A549 (cell line): Measurements from ENCODE around the gene OSER1. TPM values are rescaled to one million over a fixed set of nuclear protein-coding genes. Genes with fewer than 3 reads are reported as not detected.
"Not testable (repeated sequence)": the region's sequence is repeated elsewhere in the genome, so short reads cannot be mapped to it uniquely, and the experiment has no call there.

Experiments used
- ATAC-seq, 2 experiments: fragments of 200-7000 bp in 1 of 2; fragments of >200 bp in 1 of 2; cut with Nextera tagmentation in 1 of 2; cut with Tn5 transposase in 1 of 2; 3 replicates each; pipeline versions ENCODE4 v1.8.0 to v1.9.1; 2018 to 2020; ENCODE audit warnings: mild to moderate bottlenecking in 1 of 2, moderate library complexity in 1 of 2
- CTCF ChIA-PET: fragments of 300-600 bp; sonication (Branson Sonifier 250); formaldehyde crosslinking; extraction: SDS; loops from one replicate; lab custom pipeline; 2021; ENCODE audit warnings: antibody characterized with exemption, inconsistent platforms; lab: Yijun Ruan, JAX
- POLR2A ChIA-PET: fragments of 350-600 bp; formaldehyde crosslinking; extraction: SDS; loops from one replicate; lab custom pipeline; 2021; ENCODE audit warnings: antibody characterized with exemption, inconsistent platforms; lab: Yijun Ruan, JAX
- DNase-seq, 2 experiments: peaks; one replicate each; pipeline versions ENCODE4 v3.0.0 to v3.0.0-alpha.2; 2011 to 2016; ENCODE audit warnings: low read depth in 1 of 2, low spot score in 1 of 2
- FAIRE-seq: peaks from 2 replicates; lab custom pipeline; 2011; peaks lifted over from hg19 to GRCh38; lab: Jason Lieb, UNC
- H3K27ac ChIP-seq, 2 experiments: fragments of >200 bp; sonication (Bioruptor Twin); formaldehyde crosslinking; 3 replicates each; pipeline ENCODE4 v1.5.1; 2016 to 2017
- H3K4me1 ChIP-seq: fragments of >200 bp; sonication (Bioruptor Twin); formaldehyde crosslinking; 3 replicates; pipeline ENCODE4 v1.6.1; 2016
- H3K4me2 ChIP-seq: fragments of >200 bp; sonication (Bioruptor Twin); formaldehyde crosslinking; 3 replicates; pipeline ENCODE4 v1.6.1; 2016
- H3K4me3 ChIP-seq: fragments of >200 bp; sonication (Bioruptor Twin); formaldehyde crosslinking; 3 replicates; pipeline ENCODE4 v1.5.1; 2016
- H3K9me3 ChIP-seq: fragments of >200 bp; sonication (Bioruptor Twin); formaldehyde crosslinking; 3 replicates; pipeline ENCODE4 v1.6.1; 2016
- CBX2 ChIP-seq: fragments of 200-600 bp; sonication (generic); IDR thresholded peaks from 2 replicates; pipeline ENCODE4 v1.6.1; 2016; ENCODE audit warnings: low read depth, mild to moderate bottlenecking, borderline replicate concordance
- CEBPB ChIP-seq, 2 experiments: fragments of >200 bp in 1 of 2; sonication (Bioruptor Twin) in 1 of 2; formaldehyde crosslinking in 1 of 2; IDR thresholded peaks; 2 replicates each; pipeline ENCODE4 v1.6.1; 2012 to 2016
- CHD4 ChIP-seq: fragments of 200-600 bp; sonication (generic); IDR thresholded peaks from 2 replicates; pipeline ENCODE4 v1.6.1; 2016; ENCODE audit warnings: antibody characterized with exemption, mild to moderate bottlenecking, borderline replicate concordance
- CTCF ChIP-seq: fragments of >200 bp; sonication (Bioruptor Twin); formaldehyde crosslinking; IDR thresholded peaks from 3 replicates; pipeline ENCODE4 v1.5.1; 2016
- EP300 ChIP-seq, 2 experiments: fragments of >200 bp; sonication (Bioruptor Twin); formaldehyde crosslinking; IDR thresholded peaks; 2 replicates in 1 of 2; 3 replicates in 1 of 2; pipeline ENCODE4 v1.6.1; 2016 to 2017
- ESRRA ChIP-seq: fragments of 150-350 bp; IDR thresholded peaks from 2 replicates; pipeline ENCODE4 v1.6.1; 2014; ENCODE audit warnings: mild to moderate bottlenecking, low read length, borderline replicate concordance
- FOXS1 ChIP-seq: fragments of 250-450 bp; sonication (Bioruptor Pico); IDR thresholded peaks from 2 replicates; pipeline ENCODE4 v1.5.0; 2020; ENCODE audit warnings: mild to moderate bottlenecking, moderate library complexity
- HOXA7 ChIP-seq: fragments of 250-450 bp; sonication (Bioruptor Pico); IDR thresholded peaks from 2 replicates; pipeline ENCODE4 v1.5.0; 2020; ENCODE audit warnings: mild to moderate bottlenecking, moderate library complexity
- MAX ChIP-seq: IDR thresholded peaks from 2 replicates; pipeline ENCODE4 v1.6.1; 2012
- NPAS2 ChIP-seq: fragments of 250-450 bp; sonication (Bioruptor Pico); IDR thresholded peaks from 2 replicates; pipeline ENCODE4 v1.8.0; 2022; ENCODE audit warnings: mild to moderate bottlenecking, moderate library complexity, borderline replicate concordance
- RAD21 ChIP-seq, 2 experiments: fragments of >200 bp in 1 of 2; sonication (Bioruptor Twin) in 1 of 2; formaldehyde crosslinking in 1 of 2; IDR thresholded peaks in 1 of 2; conservative IDR thresholded peaks in 1 of 2; 2 replicates in 1 of 2; 3 replicates in 1 of 2; pipeline ENCODE4 v1.6.1; 2012 to 2018; ENCODE audit warnings: inconsistent platforms in 1 of 2
- SMC3 ChIP-seq: fragments of >200 bp; sonication (Bioruptor Twin); formaldehyde crosslinking; IDR thresholded peaks from 3 replicates; pipeline ENCODE4 v1.6.1; 2018; ENCODE audit warnings: inconsistent platforms
- USF2 ChIP-seq: fragments of 450-650 bp; IDR thresholded peaks from 2 replicates; pipeline ENCODE4 v1.6.1; 2014; ENCODE audit warnings: antibody characterized with exemption
- ZC3H11A ChIP-seq: fragments of 450-650 bp; IDR thresholded peaks from 2 replicates; pipeline ENCODE4 v1.6.1; 2014; ENCODE audit warnings: antibody characterized with exemption, mild to moderate bottlenecking
- ZNF302 ChIP-seq: fragments of 250-450 bp; sonication (Bioruptor Pico); IDR thresholded peaks from 2 replicates; pipeline ENCODE4 v1.9.0; 2021; ENCODE audit warnings: inconsistent platforms, mild to moderate bottlenecking, moderate library complexity
- WGBS: methylation state at CpG from one replicate; pipeline ENCODE4 v1.1.6; 2017; ENCODE audit errors: missing lambda C conversion rate; 5-methylcytosine and 5-hydroxymethylcytosine counted together
- polyA plus RNA-seq, 4 experiments: library from polyadenylated mRNA; depleted of rRNA in 3 of 4; stranded (reverse); fragments of >200 nt; fragmentation: RNase III in 1 of 4; extraction: RNeasy Plus Mini Kit Qiagen cat#74134 plus additional on column Dnase treatment in 1 of 4; gene quantifications; 2 replicates in 3 of 4; 3 replicates in 1 of 4; pipeline ENCODE4 v1.2.3, GENCODE V29; 2011 to 2017

OSER1 gene
- polyA plus RNA-seq, 2 of the 4 experiments (the other 2 are of a cell fraction) = 47.5 to 62.6 TPM

- ATAC-seq = peak in 1 of 2 experiments; percentile 28; a peak in 2 of 6 replicates
- peak; percentile 60 to 85 for DNase-seq
- H3K4me2 ChIP-seq = peak overlapping the region; percentile 36; the same call in 2 of the 3 replicates
- peaks cover 25% of the 10 kb centered on the region for H3K4me1 ChIP-seq
- not testable (repeated sequence) for FAIRE-seq, H3K4me3 ChIP-seq, H3K9me3 ChIP-seq
- peak overlapping the region in 1 of 2 experiments; percentile 41; a peak in 2 of 6 replicates for H3K27ac ChIP-seq
- 18% methylated on average over 15 of the region's 15 CpGs for WGBS
- TF ChIP-seq SMC3 (peak; percentile 97), RAD21 (conservative IDR thresholded peaks at IDR 0.05 in 1 of 2, IDR thresholded peaks at IDR 0.05 in 1 of 2) (peak; percentile 95), CTCF (peak; percentile 90)
- ChIA-PET CTCF (interaction anchor here (0.6 to 7.0 kb wide), 38 partner anchors 9 to 991 kb away, joined by 3 to 460 read pairs (median 6); partner anchors contain the start of gene FITM2), POLR2A (interaction anchor here (4.1 kb wide), 1 partner anchor 73 kb away, joined by 20 read pairs; no protein-coding TSS in a partner anchor)
Measured at GRCh38 chr20:44190197-44190852, 20.2 kb downstream of the OSER1 start.

GRCh38 chr20:44188752-44189151 is 21.8 kb downstream of the OSER1 start:
- Histone ChIP-seq H3K4me2 (no peak overlapping the region), H3K27ac (peak overlapping the region; percentile 81 to 86; a peak in 4 of 6 replicates), H3K4me1 (peaks cover 25% of the 10 kb centered on the region), H3K4me3 (no peak overlapping the region), H3K9me3 (no peaks in the 10 kb centered on the region)
- no peak for DNase-seq
- 81% methylated on average over 6 of the region's 6 CpGs for WGBS
- CTCF ChIA-PET = interaction anchor here (0.9 to 7.0 kb wide), 14 partner anchors 9 to 735 kb away, joined by 3 to 460 read pairs (median 12); no protein-coding TSS in a partner anchor
- no peak for FAIRE-seq
- POLR2A ChIA-PET = interaction anchor here (2.0 to 4.1 kb wide), 2 partner anchors 22 to 71 kb away, joined by 15 to 20 read pairs; no protein-coding TSS in a partner anchor
- TF ChIP-seq CHD4 (no peak), CEBPB (IDR thresholded peaks at IDR 0.05) (0 out of 4 replicates have a peak, but pooled peaks of 1 of the 2 experiments have one; percentile 9)
- ATAC-seq = no peak

- 25% methylated on average over 8 of the region's 8 CpGs for WGBS
- Histone ChIP-seq H3K4me3 (peak overlapping the region; percentile 48), H3K4me2 (peak overlapping the region; percentile 86), H3K4me1 (peaks cover 25% of the 10 kb centered on the region), H3K9me3 (no peaks in the 10 kb centered on the region), H3K27ac (peak overlapping the region; percentile 81 to 86)
- CTCF ChIA-PET = interaction anchor here (0.6 to 7.0 kb wide), 12 partner anchors 8 to 284 kb away, joined by 3 to 460 read pairs (median 5); no protein-coding TSS in a partner anchor
- TF ChIP-seq ESRRA (no peak), FOXS1 (CRISPR knock-in tag) (no peak), EP300 (IDR thresholded peaks at IDR 0.05) (no peak), CEBPB (IDR thresholded peaks at IDR 0.05) (no peak), HOXA7 (CRISPR knock-in tag) (no peak), NPAS2 (CRISPR knock-in tag) (no peak), USF2 (no peak), CBX2 (no peak), ZC3H11A (no peak), ZNF302 (no peak), MAX (no peak)
- FAIRE-seq (no peak), ATAC-seq (peak; percentile 44 to 65; a peak in 5 of 6 replicates), DNase-seq (no peak)
- POLR2A ChIA-PET = interaction anchor here (0.8 to 4.1 kb wide), 4 partner anchors 14 to 71 kb away, joined by 3 to 20 read pairs (median 10); partner anchors contain the start of gene OSER1
Measured at GRCh38 chr20:44187772-44188709, 22.5 kb downstream of the OSER1 start.
